Esophagus muscularis mucosa (tissue), 4 donors: ENCODE data around the gene HOOK2.
"Not testable (repeated sequence)": the region's sequence is repeated elsewhere in the genome, so short reads cannot be mapped to it uniquely, and the experiment has no call there.

ENCODE experiments used
- CTCF ChIP-seq, 3 experiments: fragments of 200-600 bp in 2 of 3; fragments of 450-650 bp in 1 of 3; sonication (generic) in 2 of 3; IDR thresholded peaks; one replicate each; pipeline ENCODE4 v1.5.1; 2017 to 2019; ENCODE audit warnings: antibody characterized with exemption in 3 of 3, mild to moderate bottlenecking in 2 of 3, moderate library complexity in 1 of 3
- EP300 ChIP-seq: sonication (generic); formaldehyde crosslinking; IDR thresholded peaks from one replicate; pipeline ENCODE4 v1.6.1; 2017; ENCODE audit warnings: antibody characterized with exemption
- POLR2A ChIP-seq: fragments of 450-650 bp; IDR thresholded peaks from one replicate; pipeline ENCODE4 v1.6.1; 2017; ENCODE audit warnings: antibody characterized with exemption, moderate library complexity, mild to moderate bottlenecking, low read depth
- POLR2AphosphoS5 ChIP-seq, 2 donors: sonication (generic); formaldehyde crosslinking; IDR thresholded peaks; one replicate each; pipeline ENCODE4 v1.6.1; 2017; ENCODE audit warnings: antibody characterized with exemption in 2 of 2

- TF ChIP-seq CTCF (IDR thresholded peaks at IDR 0.05); EP300; POLR2AphosphoS5 (IDR thresholded peaks at IDR 0.05); POLR2A: not testable (repeated sequence)
Measured at GRCh38 chr19:12797607-12798006, 22.3 kb upstream of the HOOK2 start.
